Activated CD4-positive, CD25-positive, alpha-beta regulatory T cell treated with anti-CD3 and anti-CD28 coated beads, Interleukin-2, amount 50 U/mL, for 16 hours (primary cell): Measurements from ENCODE around the gene CSF3.

Source experiments
- DNase-seq: peaks from one replicate; pipeline ENCODE4 v3.0.0-alpha.2; 2020; ENCODE audit warnings: low read depth, low spot score

Gene CSF3

GRCh38 chr17:40023590-40024292 is 8.5 kb downstream of the CSF3 start:
- no peak for DNase-seq

- DNase-seq = no peak
Observed at GRCh38 chr17:40024901-40025300, 9.7 kb downstream of the CSF3 start.

GRCh38 chr17:40025559-40025958 is 10.3 kb downstream of the CSF3 start:
- no peak for DNase-seq

GRCh38 chr17:40025991-40026815 is 11.0 kb downstream of the CSF3 start:
- DNase-seq = no peak

- peak; percentile 65 for DNase-seq
Observed at GRCh38 chr17:40026816-40027613, 11.8 kb downstream of the CSF3 start.

GRCh38 chr17:40027614-40028012 is 12.4 kb downstream of the CSF3 start:
- DNase-seq = no peak

- no peak for DNase-seq
Observed at GRCh38 chr17:40028595-40028994, 13.4 kb downstream of the CSF3 start.

GRCh38 chr17:40031706-40032105 is 16.5 kb downstream of the CSF3 start:
- no peak for DNase-seq

GRCh38 chr17:40032322-40033320 is 17.4 kb downstream of the CSF3 start:
- no peak for DNase-seq

GRCh38 chr17:40033339-40033738 is 18.1 kb downstream of the CSF3 start:
- DNase-seq = no peak

- DNase-seq = no peak
Observed at GRCh38 chr17:40034426-40035161, 19.4 kb downstream of the CSF3 start.

- DNase-seq = no peak
Observed at GRCh38 chr17:40035162-40035559, 19.9 kb downstream of the CSF3 start.

GRCh38 chr17:40038882-40039513 is 23.8 kb downstream of the CSF3 start:
- DNase-seq = no peak

- no peak for DNase-seq
Observed at GRCh38 chr17:40041196-40041595, 26.0 kb downstream of the CSF3 start.

GRCh38 chr17:40056379-40057015 is 41.3 kb downstream of the CSF3 start:
- DNase-seq = no peak

GRCh38 chr17:40058186-40058784 is 43.0 kb downstream of the CSF3 start:
- no peak for DNase-seq

GRCh38 chr17:40058865-40059264 is 43.6 kb downstream of the CSF3 start:
- DNase-seq = no peak

GRCh38 chr17:40059729-40060475 is 44.7 kb downstream of the CSF3 start:
- DNase-seq = no peak
